ENCODE results near the gene CYP4A22.

Gene CYP4A22

DNA sequence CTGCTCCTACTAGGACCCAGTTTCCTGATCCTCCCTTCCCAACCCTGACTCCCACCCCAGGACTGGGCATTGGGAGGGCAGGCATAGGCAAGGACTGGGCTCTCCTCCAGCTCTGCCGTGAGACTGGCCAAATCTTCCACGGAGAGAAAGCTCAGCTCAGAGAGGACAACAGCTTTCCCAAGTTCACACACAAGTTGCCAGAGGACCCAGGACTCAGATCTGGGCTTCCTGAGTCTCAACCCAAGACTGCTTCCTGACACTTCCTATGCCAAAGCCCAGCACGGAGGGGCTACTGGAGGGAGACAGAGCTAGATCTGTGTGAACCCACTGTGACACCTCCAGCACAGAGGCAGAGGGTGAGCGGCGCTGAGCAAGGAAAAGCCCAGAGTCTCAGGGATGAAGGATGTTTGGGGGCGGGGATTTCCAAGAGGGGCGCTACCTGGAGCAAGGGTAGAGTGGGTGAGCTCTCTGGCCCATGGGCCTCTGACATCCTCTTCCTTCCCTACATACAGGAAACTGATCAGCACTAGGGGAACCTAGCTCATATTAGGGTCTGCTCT, 45.5 kb downstream of the CYP4A22 start:
- no peak for DNase-seq (ENCODE audit: low spot score)
- TF ChIP-seq, protein P1, sequence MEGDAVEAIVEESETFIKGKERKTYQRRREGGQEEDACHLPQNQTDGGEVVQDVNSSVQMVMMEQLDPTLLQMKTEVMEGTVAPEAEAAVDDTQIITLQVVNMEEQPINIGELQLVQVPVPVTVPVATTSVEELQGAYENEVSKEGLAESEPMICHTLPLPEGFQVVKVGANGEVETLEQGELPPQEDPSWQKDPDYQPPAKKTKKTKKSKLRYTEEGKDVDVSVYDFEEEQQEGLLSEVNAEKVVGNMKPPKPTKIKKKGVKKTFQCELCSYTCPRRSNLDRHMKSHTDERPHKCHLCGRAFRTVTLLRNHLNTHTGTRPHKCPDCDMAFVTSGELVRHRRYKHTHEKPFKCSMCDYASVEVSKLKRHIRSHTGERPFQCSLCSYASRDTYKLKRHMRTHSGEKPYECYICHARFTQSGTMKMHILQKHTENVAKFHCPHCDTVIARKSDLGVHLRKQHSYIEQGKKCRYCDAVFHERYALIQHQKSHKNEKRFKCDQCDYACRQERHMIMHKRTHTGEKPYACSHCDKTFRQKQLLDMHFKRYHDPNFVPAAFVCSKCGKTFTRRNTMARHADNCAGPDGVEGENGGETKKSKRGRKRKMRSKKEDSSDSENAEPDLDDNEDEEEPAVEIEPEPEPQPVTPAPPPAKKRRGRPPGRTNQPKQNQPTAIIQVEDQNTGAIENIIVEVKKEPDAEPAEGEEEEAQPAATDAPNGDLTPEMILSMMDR (IDR thresholded peaks at IDR 0.05; ENCODE audit: extremely low read depth, missing control alignments), result no peak

DNA sequence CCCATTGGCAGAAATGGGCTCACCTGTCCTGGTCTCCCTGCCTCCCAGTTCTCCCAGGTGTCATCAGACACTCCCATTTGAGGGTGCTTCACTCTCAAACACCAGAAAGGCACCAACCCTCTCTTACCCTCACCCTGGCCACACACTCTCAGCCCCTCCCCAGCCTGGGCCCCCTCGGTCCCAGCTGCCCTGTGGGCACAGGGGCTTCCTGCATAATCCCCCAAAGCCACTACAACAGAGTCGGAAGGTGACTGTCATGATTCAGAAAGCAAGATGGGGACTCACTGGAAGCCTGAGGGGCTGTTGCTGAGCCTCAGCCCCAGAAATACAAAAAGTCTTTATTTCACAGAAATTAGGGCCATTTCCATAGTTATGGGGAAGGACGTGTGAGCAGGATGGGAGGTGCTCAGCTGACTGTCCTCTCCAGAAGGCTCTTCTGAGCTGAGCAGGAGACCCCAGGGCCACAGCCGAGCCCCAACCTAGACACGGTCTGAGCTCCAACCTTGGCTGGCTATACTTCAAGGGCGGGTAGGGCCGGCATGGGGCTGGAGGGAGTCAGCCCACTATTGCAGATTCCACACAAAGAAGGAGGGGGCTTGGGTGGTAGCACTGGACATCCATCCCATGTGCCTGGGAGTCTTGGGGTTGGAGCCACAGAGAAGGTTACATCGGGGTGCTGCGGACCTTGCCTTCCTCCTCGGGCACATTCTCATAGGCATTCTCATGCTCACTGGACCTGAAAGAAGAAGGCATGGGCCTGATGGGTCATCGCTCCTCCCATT, 46.3 kb downstream of the CYP4A22 start:
- DNase-seq (ENCODE audit: low spot score), result no peak
- TF ChIP-seq, protein P1 (IDR thresholded peaks at IDR 0.05; ENCODE audit: extremely low read depth, missing control alignments), result no peak

DNA sequence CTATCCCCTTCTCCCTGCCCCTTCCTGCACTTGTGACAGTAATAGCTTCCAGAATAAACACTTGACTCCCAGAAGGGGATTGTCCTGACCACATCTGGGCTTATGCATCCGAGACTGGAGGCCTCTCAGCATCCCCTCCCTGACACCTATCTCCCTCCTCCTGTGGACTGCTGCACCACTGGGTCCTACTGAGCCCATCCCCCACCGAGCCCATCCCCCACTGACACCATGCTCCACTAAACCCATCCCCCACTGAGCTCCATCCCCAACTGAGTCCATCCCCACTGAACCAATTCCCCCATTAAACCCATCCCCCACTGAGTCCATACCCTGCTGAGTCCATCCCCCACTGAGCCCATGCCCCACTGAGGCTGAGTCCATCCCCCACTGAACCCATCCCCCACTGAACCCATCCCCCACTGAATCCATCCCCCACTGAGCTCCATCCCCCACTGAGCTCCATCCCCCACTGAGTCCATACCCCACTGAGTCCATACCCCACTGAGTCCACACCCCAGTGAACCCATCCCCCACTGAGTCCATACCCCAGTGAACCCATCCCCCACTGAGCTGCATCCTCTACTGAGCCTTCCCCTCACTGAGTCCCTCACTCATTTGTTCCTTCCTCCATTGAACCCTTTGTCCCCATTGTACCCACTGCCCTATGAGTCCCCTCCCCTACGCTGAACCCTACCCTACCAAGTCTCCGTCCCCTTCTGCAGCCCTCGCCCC, 47.0 kb downstream of the CYP4A22 start:
- no peak for DNase-seq (ENCODE audit: low spot score)
- TF ChIP-seq, protein P1 (IDR thresholded peaks at IDR 0.05; ENCODE audit: extremely low read depth, missing control alignments), result no peak

DNA sequence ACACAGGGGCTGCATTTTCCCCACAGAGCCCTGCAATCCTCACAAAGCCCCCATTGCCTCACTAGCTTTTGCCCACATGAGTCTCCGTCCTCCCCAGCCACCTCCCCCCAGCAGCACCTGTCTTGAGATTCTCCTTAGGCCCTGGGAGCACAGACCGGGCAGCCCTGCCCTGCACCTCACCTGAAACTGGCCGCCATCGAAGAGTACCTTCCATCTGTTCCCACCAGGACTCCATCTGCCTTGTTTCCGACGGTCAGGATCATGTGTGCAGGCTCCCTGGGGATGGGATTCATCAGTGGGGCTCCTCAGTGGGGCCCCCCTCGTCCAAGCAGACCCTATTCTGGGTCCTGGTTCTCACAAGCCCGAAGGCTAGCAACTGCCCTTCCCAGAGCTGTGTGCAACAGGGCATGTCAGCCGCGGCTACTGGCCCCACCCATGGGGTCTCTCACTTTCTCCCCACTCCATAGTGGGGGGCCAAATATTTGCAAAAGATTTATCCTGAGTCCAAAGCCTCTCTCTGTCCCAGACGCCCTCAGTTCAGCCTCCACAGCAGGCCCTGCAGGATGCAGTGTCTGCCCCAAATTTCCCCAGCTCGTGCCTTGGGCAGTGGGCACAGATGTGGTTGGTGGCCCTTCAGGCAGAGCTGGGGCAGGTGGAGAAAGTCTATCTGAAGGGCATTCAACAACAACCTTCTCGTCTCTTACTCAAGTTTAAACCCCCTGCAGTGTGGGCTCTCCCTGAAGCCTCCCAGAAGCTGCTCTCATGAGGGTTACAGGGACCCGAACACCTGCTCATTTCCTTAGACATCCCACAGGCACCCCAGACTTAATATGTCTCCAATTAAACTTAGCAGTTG, 47.8 kb downstream of the CYP4A22 start:
- TF ChIP-seq, protein P1 (IDR thresholded peaks at IDR 0.05; ENCODE audit: extremely low read depth, missing control alignments), result no peak
- DNase-seq (ENCODE audit: low spot score), result no peak

DNA sequence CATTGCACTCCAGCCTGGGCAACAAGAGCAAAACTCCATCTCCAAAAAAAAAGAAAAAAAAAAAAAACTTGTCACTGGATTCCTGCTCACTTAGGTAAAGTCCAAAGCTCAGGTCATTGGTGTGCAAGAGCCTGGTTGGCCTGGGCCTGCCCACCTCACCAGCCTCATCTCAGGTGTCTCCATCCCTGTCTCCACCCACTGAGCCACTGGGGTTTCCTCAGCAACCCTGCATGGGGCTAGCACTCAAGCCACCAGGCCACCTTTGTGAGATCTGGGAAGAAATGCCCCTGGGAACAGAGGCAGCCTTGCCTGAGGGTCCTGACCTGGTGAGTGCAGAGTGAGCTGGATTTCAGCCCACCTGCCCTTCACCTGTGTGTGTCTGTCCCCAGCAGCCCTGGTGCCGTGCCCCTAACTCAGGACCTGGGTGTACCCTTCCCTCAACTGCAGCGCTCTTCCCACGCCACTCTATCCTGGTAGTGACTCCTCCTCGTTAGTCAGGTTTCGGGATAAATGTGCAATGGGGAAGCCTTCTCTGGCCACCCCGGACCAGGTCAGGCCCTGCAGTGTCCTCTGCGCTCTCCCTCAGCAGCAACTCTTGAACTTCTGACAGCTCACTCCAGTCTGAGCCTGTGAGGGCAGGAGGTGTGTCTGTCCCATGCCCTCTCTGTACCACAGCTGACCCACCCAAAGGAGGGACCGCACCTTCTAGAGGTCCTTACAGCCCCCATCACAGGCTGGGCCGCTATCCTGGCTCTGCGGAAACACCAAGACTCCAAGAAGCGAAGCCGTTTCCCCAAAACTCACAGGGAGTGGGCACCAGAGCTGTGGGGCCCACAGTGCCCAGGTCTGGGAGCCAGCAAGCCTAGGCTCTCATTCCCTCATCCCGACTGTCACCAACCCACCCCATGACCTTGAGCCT, 49.3 kb downstream of the CYP4A22 start:
- TF ChIP-seq, protein P1 (IDR thresholded peaks at IDR 0.05; ENCODE audit: extremely low read depth, missing control alignments), result no peak
- no peak for DNase-seq (ENCODE audit: low spot score)

DNA sequence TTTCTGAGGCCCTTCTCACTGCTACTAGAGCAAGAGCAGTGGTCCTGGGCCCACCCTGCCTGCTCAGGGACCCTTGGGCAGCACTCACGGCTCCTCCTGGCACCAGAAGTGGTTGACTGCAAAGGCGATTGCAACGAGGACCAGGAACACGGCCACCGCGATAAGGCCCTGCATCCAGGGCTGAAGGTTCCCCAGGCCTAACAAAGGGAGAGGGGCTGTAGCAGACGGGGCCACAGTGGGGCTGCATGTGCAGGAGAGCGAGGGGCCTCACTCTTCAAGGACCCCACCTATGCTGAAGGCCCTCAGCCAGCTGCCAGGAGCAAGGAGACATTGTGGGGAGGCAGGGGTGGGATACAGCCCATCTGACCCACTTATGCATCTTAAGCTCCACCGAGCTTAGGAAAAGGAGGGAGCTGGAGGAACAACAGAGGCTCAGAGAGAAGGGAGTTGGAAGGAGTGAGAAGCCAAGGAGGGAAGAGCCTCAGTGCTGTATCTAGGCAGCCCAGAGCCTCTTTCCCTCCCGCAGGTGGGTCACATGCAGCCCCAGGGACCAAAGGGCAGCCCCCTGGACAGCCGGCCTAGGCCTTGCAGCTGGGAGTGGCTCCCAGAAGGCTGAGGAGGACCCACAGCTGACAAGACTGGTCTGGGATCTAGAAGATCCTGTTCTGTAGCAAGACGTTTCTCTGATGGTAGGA, 50.1 kb downstream of the CYP4A22 start:
- TF ChIP-seq, protein P1 (IDR thresholded peaks at IDR 0.05; ENCODE audit: extremely low read depth, missing control alignments), result no peak
- DNase-seq (ENCODE audit: low spot score), result no peak
